B cell (primary cell): ENCODE measurements around the gene ZNF516. TPM values are rescaled to one million over a fixed set of nuclear protein-coding genes. Genes with fewer than 3 reads are reported as not detected.

Experiments
- ATAC-seq: fragments of 200-7000 bp; cut with Tn5 transposase; one replicate; pipeline ENCODE4 v1.10.0; 2021; ENCODE audit warnings: low read depth, mild to moderate bottlenecking, moderate number of reproducible peaks, moderate library complexity
- CTCF ChIA-PET: fragments of 350-600 bp; sonication (Branson Sonifier 250); formaldehyde crosslinking; loops from one replicate; lab custom pipeline; 2021; ENCODE audit warnings: antibody characterized with exemption, inconsistent platforms; lab: Charles Lee
- POLR2A ChIA-PET: fragments of 350-600 bp; sonication (Branson Sonifier 250); formaldehyde crosslinking; loops from one replicate; lab custom pipeline; 2021; ENCODE audit warnings: antibody characterized with exemption; lab: Charles Lee
- DNase-seq: peaks from one replicate; pipeline ENCODE4 v3.0.0; 2013
- H2AFZ ChIP-seq: 2 replicates; pipeline ENCODE4 v1.6.1; 2012; ENCODE audit warnings: mild to moderate bottlenecking, low read depth, low read length; ENCODE audit not compliant: insufficient read depth, poor library complexity, severe bottlenecking
- H3K27ac ChIP-seq, 2 donors: 1 replicate in 1 of 2; 2 replicates in 1 of 2; pipeline ENCODE4 v1.5.1; 2012 to 2013; ENCODE audit warnings: low read length in 2 of 2, mild to moderate bottlenecking in 2 of 2, moderate library complexity in 1 of 2
- H3K27me3 ChIP-seq, 4 experiments: fragments of 200-600 bp in 1 of 4; sonication (generic) in 1 of 4; replicated peaks in 1 of 4; 1 replicate in 2 of 4; 2 replicates in 2 of 4; pipeline versions ENCODE4 v1.6.1 to v1.7.0; 2013 to 2016; ENCODE audit warnings: low read length in 3 of 4, mild to moderate bottlenecking in 2 of 4, mixed read lengths in 1 of 4, moderate library complexity in 1 of 4; ENCODE audit not compliant: insufficient read depth in 4 of 4, control insufficient read depth in 3 of 4; ENCODE audit errors: control extremely low read depth in 1 of 4
- H3K36me3 ChIP-seq, 2 experiments: replicated peaks in 1 of 2; 1 replicate in 1 of 2; 2 replicates in 1 of 2; pipeline versions ENCODE4 v1.6.1 to v1.7.1; 2013; ENCODE audit warnings: low read length in 1 of 2; ENCODE audit not compliant: insufficient read depth in 2 of 2, control insufficient read depth in 1 of 2; ENCODE audit errors: control extremely low read depth in 1 of 2, extremely low read depth in 1 of 2
- H3K4me1 ChIP-seq, 2 donors: fragments of 200-600 bp in 1 of 2; sonication (generic) in 1 of 2; 1 replicate in 1 of 2; 2 replicates in 1 of 2; pipeline versions ENCODE4 v1.5.1 to v1.6.1; 2013 to 2017; ENCODE audit warnings: low read length in 2 of 2; ENCODE audit not compliant: control insufficient read depth in 2 of 2, insufficient read depth in 2 of 2
- H3K4me2 ChIP-seq: replicated peaks from 2 replicates; pipeline ENCODE3; 2012; ENCODE audit warnings: mild to moderate bottlenecking, low read depth, low read length; ENCODE audit not compliant: poor library complexity, severe bottlenecking
- H3K4me3 ChIP-seq, 5 experiments: fragments of 200-600 bp in 1 of 5; sonication (generic) in 1 of 5; 1 replicate in 3 of 5; 2 replicates in 2 of 5; pipeline versions ENCODE4 v1.5.1 to v1.7.0; 2011 to 2016; ENCODE audit warnings: low read length in 4 of 5, mild to moderate bottlenecking in 4 of 5, low read depth in 2 of 5, control low read depth in 1 of 5, moderate library complexity in 1 of 5; ENCODE audit not compliant: insufficient read depth in 1 of 5; ENCODE audit errors: control extremely low read depth in 1 of 5, extremely low read depth in 1 of 5
- H3K79me2 ChIP-seq: fragments of 200-600 bp; sonication (generic); one replicate; pipeline ENCODE4 v1.6.0; 2016; ENCODE audit warnings: low read length; ENCODE audit not compliant: control insufficient read depth, insufficient read depth
- H3K9ac ChIP-seq: fragments of 200-600 bp; sonication (generic); 2 replicates; pipeline ENCODE4 v1.6.1; 2017; ENCODE audit warnings: mild to moderate bottlenecking, low read length, moderate library complexity
- H3K9me3 ChIP-seq, 3 donors: one replicate each; pipeline versions ENCODE4 v1.6.1 to v1.7.1; 2013; ENCODE audit warnings: low read length in 2 of 3; ENCODE audit not compliant: control insufficient read depth in 2 of 3, insufficient read depth in 1 of 3; ENCODE audit errors: control extremely low read depth in 1 of 3
- H4K20me1 ChIP-seq: 2 replicates; pipeline ENCODE4 v1.6.0; 2012; ENCODE audit warnings: mild to moderate bottlenecking, low read length; ENCODE audit not compliant: insufficient read depth, control insufficient read depth, poor library complexity, severe bottlenecking
- H3K27ac Mint-ChIP-seq: one replicate; pipeline ENCODE4 v1.8.0; 2021; ENCODE audit warnings: mixed read lengths
- H3K27me3 Mint-ChIP-seq: one replicate; pipeline ENCODE4 v1.8.0; 2021; ENCODE audit warnings: mixed read lengths
- H3K4me1 Mint-ChIP-seq: one replicate; pipeline ENCODE4 v1.8.0; 2021; ENCODE audit warnings: mixed read lengths
- H3K4me3 Mint-ChIP-seq: one replicate; pipeline ENCODE4 v1.8.0; 2021; ENCODE audit warnings: mixed read lengths
- H3K9me3 Mint-ChIP-seq: one replicate; pipeline ENCODE4 v1.8.0; 2022; ENCODE audit warnings: mixed read lengths; ENCODE audit not compliant: insufficient read depth
- EZH2 ChIP-seq: IDR thresholded peaks from 2 replicates; pipeline ENCODE4 v1.6.1; 2012; ENCODE audit warnings: borderline replicate concordance, low read depth, mild to moderate bottlenecking, moderate library complexity, low read length; ENCODE audit not compliant: insufficient read depth, poor library complexity, severe bottlenecking
- WGBS: methylation state at CpG from one replicate; pipeline ENCODE4 v1.1.5; 2013; ENCODE audit warnings: missing lambda C conversion rate; ENCODE audit not compliant: insufficient coverage; 5-methylcytosine and 5-hydroxymethylcytosine counted together
- intact Hi-C: fragments of 100-400 bp; cut with micrococcal nuclease; formaldehyde crosslinking; loops from one replicate; pipeline ENCODE4 v1.10.0; 2022
- polyA plus RNA-seq: library from polyadenylated mRNA; depleted of rRNA; stranded (reverse); fragments of >200 nt; gene quantifications from 2 replicates; pipeline ENCODE4 v1.2.3, GENCODE V29; 2012
- total RNA-seq, 2 donors: library from RNA; stranded (reverse); fragments of 120-200 nt in 1 of 2; gene quantifications; 1 replicate in 1 of 2; 2 replicates in 1 of 2; pipeline versions ENCODE4 v1.2.3 to v1.2.4, GENCODE V29; 2013 to 2022
- TF ChIP-seq, protein P1 (sequence below): fragments of 200-600 bp; IDR thresholded peaks from one replicate; pipeline ENCODE4 v1.8.0; 2022; ENCODE audit warnings: antibody characterized with exemption, mild to moderate bottlenecking

The ZNF516 gene
- total and polyA plus RNA-seq, 2 donors (not counting 1 experiment from before 2014, with no cell fraction given): 6.7 to 27.1 TPM

DNA sequence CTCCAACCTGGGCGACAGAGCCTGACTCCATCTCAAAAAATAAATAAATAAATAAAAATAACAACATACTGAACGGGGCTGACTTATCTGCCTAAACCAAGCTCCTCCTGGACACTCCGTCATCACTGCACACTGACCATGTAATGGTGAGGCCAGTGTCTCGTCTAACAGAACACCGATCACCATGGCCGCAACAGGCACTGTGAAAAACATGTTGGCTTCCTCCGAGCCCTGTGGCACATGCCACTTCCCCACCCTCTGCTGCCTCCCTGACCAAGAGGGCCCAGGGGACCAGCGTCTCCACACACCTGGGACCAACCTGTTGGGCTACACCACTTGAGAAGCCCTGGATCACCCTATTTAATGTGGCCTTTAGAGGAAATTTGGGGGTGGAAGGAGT is 33.9 kb downstream of the ZNF516 start:
- no peak for TF ChIP-seq EZH2
- TF ChIP-seq, protein P1, sequence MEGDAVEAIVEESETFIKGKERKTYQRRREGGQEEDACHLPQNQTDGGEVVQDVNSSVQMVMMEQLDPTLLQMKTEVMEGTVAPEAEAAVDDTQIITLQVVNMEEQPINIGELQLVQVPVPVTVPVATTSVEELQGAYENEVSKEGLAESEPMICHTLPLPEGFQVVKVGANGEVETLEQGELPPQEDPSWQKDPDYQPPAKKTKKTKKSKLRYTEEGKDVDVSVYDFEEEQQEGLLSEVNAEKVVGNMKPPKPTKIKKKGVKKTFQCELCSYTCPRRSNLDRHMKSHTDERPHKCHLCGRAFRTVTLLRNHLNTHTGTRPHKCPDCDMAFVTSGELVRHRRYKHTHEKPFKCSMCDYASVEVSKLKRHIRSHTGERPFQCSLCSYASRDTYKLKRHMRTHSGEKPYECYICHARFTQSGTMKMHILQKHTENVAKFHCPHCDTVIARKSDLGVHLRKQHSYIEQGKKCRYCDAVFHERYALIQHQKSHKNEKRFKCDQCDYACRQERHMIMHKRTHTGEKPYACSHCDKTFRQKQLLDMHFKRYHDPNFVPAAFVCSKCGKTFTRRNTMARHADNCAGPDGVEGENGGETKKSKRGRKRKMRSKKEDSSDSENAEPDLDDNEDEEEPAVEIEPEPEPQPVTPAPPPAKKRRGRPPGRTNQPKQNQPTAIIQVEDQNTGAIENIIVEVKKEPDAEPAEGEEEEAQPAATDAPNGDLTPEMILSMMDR: no peak
- ChIA-PET POLR2A (no interaction called here), CTCF (interaction anchor here (1.1 kb wide), 1 partner anchor 11 kb away, joined by 3 read pairs; no protein-coding TSS in a partner anchor)
- Histone ChIP-seq H3K4me3 (no peak overlapping the region), H3K4me2 (no peak overlapping the region), H4K20me1 (peaks cover 66% of the 10 kb centered on the region), H3K9ac (no peak overlapping the region), H3K36me3 (peaks cover 0 to 6% of the 10 kb centered on the region in 2 experiments), H2AFZ (no peak overlapping the region), H3K79me2 (peaks cover 61% of the 10 kb centered on the region), H3K27me3 (no peaks in the 10 kb centered on the region), H3K9me3 (no peaks in the 10 kb centered on the region), H3K4me1 (no peaks in the 10 kb centered on the region), H3K27ac (no peak overlapping the region)
- H3K9me3 Mint-ChIP-seq: no peaks in the 10 kb centered on the region
- no peak overlapping the region for H3K27ac Mint-ChIP-seq
- WGBS: 96% methylated on average over 6 of the region's 8 CpGs
- H3K4me3 Mint-ChIP-seq: no peak overlapping the region
- H3K27me3 Mint-ChIP-seq: no peaks in the 10 kb centered on the region
- H3K4me1 Mint-ChIP-seq: peaks cover 10% of the 10 kb centered on the region
- DNase-seq: no peak
- ATAC-seq: no peak
- intact Hi-C loops: no loop called here

DNA sequence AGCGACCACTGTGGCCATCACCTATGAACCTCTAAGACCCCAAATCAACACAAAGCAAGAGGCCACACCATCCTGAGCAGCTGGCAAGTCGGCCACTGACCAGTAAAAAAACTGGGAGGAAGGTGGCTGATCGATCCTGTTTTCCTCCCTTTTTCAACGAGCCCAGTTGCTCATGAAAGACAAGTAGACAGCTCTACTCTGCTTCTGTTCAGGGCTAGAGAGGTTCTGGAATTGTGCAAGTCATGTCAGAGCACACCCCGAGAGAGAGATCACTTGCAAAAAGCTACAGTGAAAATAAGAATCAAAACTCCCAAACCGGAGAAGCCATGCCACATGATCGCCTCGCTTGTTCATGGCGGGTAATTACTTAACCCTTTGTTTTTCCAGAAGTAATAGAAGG is 34.6 kb downstream of the ZNF516 start:
- Histone ChIP-seq H3K79me2 (peaks cover 61% of the 10 kb centered on the region), H3K4me2 (no peak overlapping the region), H3K9ac (no peak overlapping the region), H3K4me3 (no peak overlapping the region), H2AFZ (no peak overlapping the region), H4K20me1 (peaks cover 66% of the 10 kb centered on the region), H3K4me1 (no peaks in the 10 kb centered on the region), H3K36me3 (peaks cover 0 to 6% of the 10 kb centered on the region in 2 experiments), H3K27ac (no peak overlapping the region), H3K9me3 (no peaks in the 10 kb centered on the region), H3K27me3 (no peaks in the 10 kb centered on the region)
- ATAC-seq: no peak
- no peak for DNase-seq
- POLR2A ChIA-PET: no interaction called here
- Mint-ChIP-seq H3K9me3 (no peaks in the 10 kb centered on the region), H3K27ac (no peak overlapping the region), H3K4me3 (no peak overlapping the region), H3K27me3 (no peaks in the 10 kb centered on the region), H3K4me1 (peaks cover 14% of the 10 kb centered on the region)
- WGBS: 94% methylated on average over 7 of the region's 9 CpGs
- no peak for TF ChIP-seq EZH2
- intact Hi-C loops: no loop called here
- CTCF ChIA-PET: interaction anchor here (1.1 kb wide), 1 partner anchor 12 kb away, joined by 3 read pairs; no protein-coding TSS in a partner anchor
